ENCODE data around the gene CCNQ. TPM values are rescaled to one million over a fixed set of nuclear protein-coding genes. Genes with fewer than 3 reads are reported as not detected.
A peak's percentile ranks its signal among the peaks of the same experiment; 100 is the strongest.

CCNQ gene
- total and polyA plus RNA-seq, 4 donors = 8.9 to 14.7 (median 9.8) TPM

DNA sequence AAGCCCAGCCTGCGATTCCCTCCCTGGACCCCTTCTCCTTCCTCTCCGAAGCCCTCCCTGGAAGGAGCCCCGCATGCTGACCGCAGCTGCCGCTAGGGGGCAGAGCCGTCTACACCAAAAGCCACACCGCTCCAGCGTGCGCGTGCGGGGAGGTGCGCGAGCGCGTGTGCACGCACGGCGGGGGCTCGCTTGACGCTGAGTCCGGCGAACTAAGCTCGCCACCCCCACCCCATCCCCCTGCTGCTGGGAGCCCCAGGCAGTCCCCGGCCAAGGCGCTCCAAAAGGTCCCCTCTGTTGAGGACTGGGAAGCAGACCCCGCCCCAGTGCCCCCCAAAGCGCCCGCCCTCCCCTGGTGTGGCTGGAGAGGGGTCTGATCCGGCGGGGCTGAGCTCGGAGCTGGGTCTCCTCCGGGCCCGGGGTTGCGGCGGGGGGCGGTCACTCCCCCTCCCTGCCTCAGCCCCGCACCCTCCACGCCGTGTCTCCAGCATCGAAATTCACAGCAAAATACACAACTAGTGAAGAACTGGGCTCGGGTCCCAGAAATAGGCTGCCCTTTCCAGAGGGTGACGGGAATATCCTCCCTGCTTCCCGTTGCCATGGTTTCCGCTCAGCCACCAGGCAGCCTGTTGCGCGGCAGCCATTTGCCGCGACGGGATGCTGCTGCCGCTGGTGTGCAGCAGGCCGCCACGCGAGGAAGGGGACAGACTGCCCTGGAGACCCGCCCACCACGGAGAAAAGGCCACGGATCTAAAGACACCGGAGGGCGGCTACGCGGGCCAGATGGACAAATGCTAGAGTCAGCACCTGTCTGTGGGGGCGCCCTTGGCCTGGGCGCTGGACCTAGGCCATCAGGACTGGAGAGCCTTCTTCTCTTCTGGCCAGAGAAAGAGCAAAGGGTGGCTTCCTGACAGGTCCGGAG is 11.2 kb upstream of the CCNQ start:
- no peaks in the 10 kb centered on the region for H3K36me3 ChIP-seq (ENCODE audit: control insufficient read depth in 4 of 4, insufficient read depth in 3 of 4, low read depth in 1 of 4, low read length in 3 of 4)
- H3K27me3 ChIP-seq (ENCODE audit: control insufficient read depth in 4 of 4, insufficient read depth in 4 of 4, low read length in 3 of 4) = no peaks in the 10 kb centered on the region
- WGBS = 2% methylated on average over 63 of the region's 63 CpGs
- peak overlapping the region in 1 of 3 donors; percentile 38 for H3K4me3 ChIP-seq (ENCODE audit: low read depth in 1 of 3, low read length in 3 of 3)
- peak overlapping the region; percentile 3 to 55 for H3K27ac ChIP-seq (ENCODE audit: low read depth in 1 of 2, low read length in 2 of 2)
- H3K9ac ChIP-seq (ENCODE audit: low read depth in 1 of 2, low read length in 2 of 2) = no peak overlapping the region
- TF ChIP-seq HNF4G (IDR thresholded peaks at IDR 0.05) (no peak), RXRA (IDR thresholded peaks at IDR 0.05) (peak in 1 of 2 donors; percentile 16), RAD21 (IDR thresholded peaks at IDR 0.05) (peak; percentile 69 to 79), FOXA2 (IDR thresholded peaks at IDR 0.05) (no peak), HNF4A (conservative IDR thresholded peaks at IDR 0.05) (peak in 1 of 2 donors; percentile 28), GABPA (IDR thresholded peaks at IDR 0.05 in 1 of 2, conservative IDR thresholded peaks at IDR 0.05 in 1 of 2) (no peak), SP1 (IDR thresholded peaks at IDR 0.05) (no peak), YY1 (IDR thresholded peaks at IDR 0.05) (peak; percentile 84), TAF1 (conservative IDR thresholded peaks at IDR 0.05) (no peak), NR2F2 (IDR thresholded peaks at IDR 0.05) (no peak), FOXA1 (IDR thresholded peaks at IDR 0.05) (no peak), EGR1 (IDR thresholded peaks at IDR 0.05; ENCODE audit: low read depth in 2 of 2) (no peak), JUND (IDR thresholded peaks at IDR 0.05) (no peak)
- TF ChIP-seq, protein P1, sequence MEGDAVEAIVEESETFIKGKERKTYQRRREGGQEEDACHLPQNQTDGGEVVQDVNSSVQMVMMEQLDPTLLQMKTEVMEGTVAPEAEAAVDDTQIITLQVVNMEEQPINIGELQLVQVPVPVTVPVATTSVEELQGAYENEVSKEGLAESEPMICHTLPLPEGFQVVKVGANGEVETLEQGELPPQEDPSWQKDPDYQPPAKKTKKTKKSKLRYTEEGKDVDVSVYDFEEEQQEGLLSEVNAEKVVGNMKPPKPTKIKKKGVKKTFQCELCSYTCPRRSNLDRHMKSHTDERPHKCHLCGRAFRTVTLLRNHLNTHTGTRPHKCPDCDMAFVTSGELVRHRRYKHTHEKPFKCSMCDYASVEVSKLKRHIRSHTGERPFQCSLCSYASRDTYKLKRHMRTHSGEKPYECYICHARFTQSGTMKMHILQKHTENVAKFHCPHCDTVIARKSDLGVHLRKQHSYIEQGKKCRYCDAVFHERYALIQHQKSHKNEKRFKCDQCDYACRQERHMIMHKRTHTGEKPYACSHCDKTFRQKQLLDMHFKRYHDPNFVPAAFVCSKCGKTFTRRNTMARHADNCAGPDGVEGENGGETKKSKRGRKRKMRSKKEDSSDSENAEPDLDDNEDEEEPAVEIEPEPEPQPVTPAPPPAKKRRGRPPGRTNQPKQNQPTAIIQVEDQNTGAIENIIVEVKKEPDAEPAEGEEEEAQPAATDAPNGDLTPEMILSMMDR (IDR thresholded peaks at IDR 0.05; ENCODE audit: low read depth, low read length, missing input control) = peak; percentile 62
- TF ChIP-seq, protein P2, sequence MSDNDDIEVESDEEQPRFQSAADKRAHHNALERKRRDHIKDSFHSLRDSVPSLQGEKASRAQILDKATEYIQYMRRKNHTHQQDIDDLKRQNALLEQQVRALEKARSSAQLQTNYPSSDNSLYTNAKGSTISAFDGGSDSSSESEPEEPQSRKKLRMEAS (IDR thresholded peaks at IDR 0.05) = no peak
- TF ChIP-seq, protein P3, sequence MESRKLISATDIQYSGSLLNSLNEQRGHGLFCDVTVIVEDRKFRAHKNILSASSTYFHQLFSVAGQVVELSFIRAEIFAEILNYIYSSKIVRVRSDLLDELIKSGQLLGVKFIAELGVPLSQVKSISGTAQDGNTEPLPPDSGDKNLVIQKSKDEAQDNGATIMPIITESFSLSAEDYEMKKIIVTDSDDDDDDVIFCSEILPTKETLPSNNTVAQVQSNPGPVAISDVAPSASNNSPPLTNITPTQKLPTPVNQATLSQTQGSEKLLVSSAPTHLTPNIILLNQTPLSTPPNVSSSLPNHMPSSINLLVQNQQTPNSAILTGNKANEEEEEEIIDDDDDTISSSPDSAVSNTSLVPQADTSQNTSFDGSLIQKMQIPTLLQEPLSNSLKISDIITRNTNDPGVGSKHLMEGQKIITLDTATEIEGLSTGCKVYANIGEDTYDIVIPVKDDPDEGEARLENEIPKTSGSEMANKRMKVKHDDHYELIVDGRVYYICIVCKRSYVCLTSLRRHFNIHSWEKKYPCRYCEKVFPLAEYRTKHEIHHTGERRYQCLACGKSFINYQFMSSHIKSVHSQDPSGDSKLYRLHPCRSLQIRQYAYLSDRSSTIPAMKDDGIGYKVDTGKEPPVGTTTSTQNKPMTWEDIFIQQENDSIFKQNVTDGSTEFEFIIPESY (IDR thresholded peaks at IDR 0.05) = no peak
- TF ChIP-seq, protein P4, sequence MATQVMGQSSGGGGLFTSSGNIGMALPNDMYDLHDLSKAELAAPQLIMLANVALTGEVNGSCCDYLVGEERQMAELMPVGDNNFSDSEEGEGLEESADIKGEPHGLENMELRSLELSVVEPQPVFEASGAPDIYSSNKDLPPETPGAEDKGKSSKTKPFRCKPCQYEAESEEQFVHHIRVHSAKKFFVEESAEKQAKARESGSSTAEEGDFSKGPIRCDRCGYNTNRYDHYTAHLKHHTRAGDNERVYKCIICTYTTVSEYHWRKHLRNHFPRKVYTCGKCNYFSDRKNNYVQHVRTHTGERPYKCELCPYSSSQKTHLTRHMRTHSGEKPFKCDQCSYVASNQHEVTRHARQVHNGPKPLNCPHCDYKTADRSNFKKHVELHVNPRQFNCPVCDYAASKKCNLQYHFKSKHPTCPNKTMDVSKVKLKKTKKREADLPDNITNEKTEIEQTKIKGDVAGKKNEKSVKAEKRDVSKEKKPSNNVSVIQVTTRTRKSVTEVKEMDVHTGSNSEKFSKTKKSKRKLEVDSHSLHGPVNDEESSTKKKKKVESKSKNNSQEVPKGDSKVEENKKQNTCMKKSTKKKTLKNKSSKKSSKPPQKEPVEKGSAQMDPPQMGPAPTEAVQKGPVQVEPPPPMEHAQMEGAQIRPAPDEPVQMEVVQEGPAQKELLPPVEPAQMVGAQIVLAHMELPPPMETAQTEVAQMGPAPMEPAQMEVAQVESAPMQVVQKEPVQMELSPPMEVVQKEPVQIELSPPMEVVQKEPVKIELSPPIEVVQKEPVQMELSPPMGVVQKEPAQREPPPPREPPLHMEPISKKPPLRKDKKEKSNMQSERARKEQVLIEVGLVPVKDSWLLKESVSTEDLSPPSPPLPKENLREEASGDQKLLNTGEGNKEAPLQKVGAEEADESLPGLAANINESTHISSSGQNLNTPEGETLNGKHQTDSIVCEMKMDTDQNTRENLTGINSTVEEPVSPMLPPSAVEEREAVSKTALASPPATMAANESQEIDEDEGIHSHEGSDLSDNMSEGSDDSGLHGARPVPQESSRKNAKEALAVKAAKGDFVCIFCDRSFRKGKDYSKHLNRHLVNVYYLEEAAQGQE (IDR thresholded peaks at IDR 0.05) = peak; percentile 16
- TF ChIP-seq, protein P5, sequence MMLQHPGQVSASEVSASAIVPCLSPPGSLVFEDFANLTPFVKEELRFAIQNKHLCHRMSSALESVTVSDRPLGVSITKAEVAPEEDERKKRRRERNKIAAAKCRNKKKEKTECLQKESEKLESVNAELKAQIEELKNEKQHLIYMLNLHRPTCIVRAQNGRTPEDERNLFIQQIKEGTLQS (IDR thresholded peaks at IDR 0.05) = no peak
- H3K4me1 ChIP-seq (ENCODE audit: control insufficient read depth in 4 of 4, insufficient read depth in 4 of 4, low read length in 3 of 4) = peaks cover 4 to 11% (median 7%) of the 10 kb centered on the region in 4 donors
- peak; percentile 75 for DNase-seq (ENCODE audit: low spot score)
- H3K9me3 ChIP-seq (ENCODE audit: control insufficient read depth in 4 of 4, low read length in 3 of 4) = peaks cover 0 to 4% (median 0%) of the 10 kb centered on the region in 4 donors

Data from liver (tissue), 9 donors.